Activated naive CD4-positive, alpha-beta T cell treated with anti-CD3 and anti-CD28 coated beads for 36 hours (primary cell): Measurements from ENCODE around the gene ARHGDIB. TPM values are rescaled to one million over a fixed set of nuclear protein-coding genes. Genes with fewer than 3 reads are reported as not detected.

Source experiments
- CTCF ChIA-PET: fragments of 350-600 bp; sonication (Branson Sonifier 250); formaldehyde crosslinking; loops from one replicate; lab custom pipeline; 2021; ENCODE audit warnings: antibody characterized with exemption; lab: Charles Lee
- DNase-seq: peaks from one replicate; pipeline ENCODE4 v3.0.0-alpha.2; 2020
- H3K27ac Mint-ChIP-seq: one replicate; pipeline ENCODE4 v1.8.0; 2021; ENCODE audit warnings: mild to moderate bottlenecking, mixed read lengths
- H3K27me3 Mint-ChIP-seq: one replicate; pipeline ENCODE4 v1.8.0; 2021; ENCODE audit warnings: low read depth, mixed read lengths
- H3K36me3 Mint-ChIP-seq: one replicate; pipeline ENCODE4 v1.8.0; 2021; ENCODE audit warnings: low read depth, mixed read lengths
- H3K4me1 Mint-ChIP-seq: one replicate; pipeline ENCODE4 v1.8.0; 2021; ENCODE audit warnings: low read depth, mixed read lengths
- H3K4me3 Mint-ChIP-seq: one replicate; pipeline ENCODE4 v1.8.0; 2021; ENCODE audit warnings: mild to moderate bottlenecking, moderate library complexity, mixed read lengths
- H3K9me3 Mint-ChIP-seq: one replicate; pipeline ENCODE4 v1.8.0; 2021; ENCODE audit warnings: mixed read lengths
- intact Hi-C: fragments of 100-400 bp; cut with micrococcal nuclease; formaldehyde crosslinking; loops from one replicate; pipeline ENCODE4 v1.15.1; 2023
- total RNA-seq, 2 experiments: library from RNA; stranded (reverse); gene quantifications; one replicate each; pipeline ENCODE4 v1.2.3, GENCODE V29; 2021

ARHGDIB gene
- total RNA-seq, 2 experiments from 2014 or later: 663 to 730 TPM

- Mint-ChIP-seq H3K36me3 (peaks cover 1% of the 10 kb centered on the region), H3K4me1 (peaks cover 25% of the 10 kb centered on the region), H3K4me3 (no peak overlapping the region), H3K27me3 (no peaks in the 10 kb centered on the region), H3K27ac (no peak overlapping the region), H3K9me3 (peaks cover 5% of the 10 kb centered on the region)
- intact Hi-C loops: loop anchor here (1.0 to 5.0 kb wide), 12 partner anchors 59 to 758 kb away; partner anchors contain the start of genes C12orf60, RERG and WBP11
- DNase-seq: no peak
- CTCF ChIA-PET: interaction anchor here (0.6 to 4.5 kb wide), 39 partner anchors 8 to 873 kb away, joined by 3 to 89 read pairs (median 4); partner anchors contain the start of genes ARHGDIB, ART4, C12orf60 and ERP27
Measured at GRCh38 chr12:14995583-14996425, 34.4 kb upstream of the ARHGDIB start.

DNA sequence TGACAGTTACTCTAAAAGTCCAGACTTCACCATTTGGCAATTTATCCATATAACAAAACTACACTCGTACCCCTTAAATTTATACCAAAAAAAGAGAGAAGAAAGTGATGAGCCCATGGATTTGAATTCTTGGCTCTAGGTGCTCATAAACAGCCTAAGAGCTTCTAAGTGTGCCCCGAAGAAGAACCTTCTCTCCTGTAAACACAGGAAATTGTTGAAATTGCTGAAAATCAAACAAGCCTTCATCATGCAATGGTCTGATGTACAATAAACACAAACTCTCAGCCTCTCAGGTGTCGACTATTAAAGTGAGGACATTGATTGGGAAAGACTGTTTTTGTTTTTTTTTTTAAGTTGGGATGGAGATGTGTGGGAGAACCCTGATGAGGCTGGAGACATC, 33.2 kb upstream of the ARHGDIB start:
- H3K36me3 Mint-ChIP-seq: peaks cover 1% of the 10 kb centered on the region
- no peak overlapping the region for H3K4me3 Mint-ChIP-seq
- no peaks in the 10 kb centered on the region for H3K27me3 Mint-ChIP-seq
- peaks cover 25% of the 10 kb centered on the region for H3K4me1 Mint-ChIP-seq
- CTCF ChIA-PET: interaction anchor here (0.6 to 4.5 kb wide), 22 partner anchors 11 to 756 kb away, joined by 3 to 89 read pairs (median 5); partner anchors contain the start of genes ARHGDIB, ART4, C12orf60 and ERP27
- H3K9me3 Mint-ChIP-seq: peaks cover 7% of the 10 kb centered on the region
- no peak for DNase-seq
- peak overlapping the region; percentile 50 for H3K27ac Mint-ChIP-seq
- intact Hi-C loops: loop anchor here (1.0 to 5.0 kb wide), 11 partner anchors 33 to 538 kb away; partner anchors contain the start of genes ARHGDIB, C12orf60 and WBP11

GRCh38 chr12:14993537-14994266, 32.3 kb upstream of the ARHGDIB start:
- CTCF ChIA-PET: interaction anchor here (0.6 to 4.5 kb wide), 6 partner anchors 10 to 269 kb away, joined by 4 to 89 read pairs (median 6); partner anchors contain the start of genes ART4 and ERP27
- Mint-ChIP-seq H3K9me3 (peaks cover 7% of the 10 kb centered on the region), H3K27me3 (no peaks in the 10 kb centered on the region), H3K4me3 (no peak overlapping the region), H3K27ac (no peak overlapping the region), H3K36me3 (peaks cover 1% of the 10 kb centered on the region), H3K4me1 (peaks cover 25% of the 10 kb centered on the region)
- peak; percentile 42 for DNase-seq
- intact Hi-C loops: loop anchor here (1.0 to 5.0 kb wide), 4 partner anchors 32 to 539 kb away; partner anchors contain the start of gene ARHGDIB

DNA sequence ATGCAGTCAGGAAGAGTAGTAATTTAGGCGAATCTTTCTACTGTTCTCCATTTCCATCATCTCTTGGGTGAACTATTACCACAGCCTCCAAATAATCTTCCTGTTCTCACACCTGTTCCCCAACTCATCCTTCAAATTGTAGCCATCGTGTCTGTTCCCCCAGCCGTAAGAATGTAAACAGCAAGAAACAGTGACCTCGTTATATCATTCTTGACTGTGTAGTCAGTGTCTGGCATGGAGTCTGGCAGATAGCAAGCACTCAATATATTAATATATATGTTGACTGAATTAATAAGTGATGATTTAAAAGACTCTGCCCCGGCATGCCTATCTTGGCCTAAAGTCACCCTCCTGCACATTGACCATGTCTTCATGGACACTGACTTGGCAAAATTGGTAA, 31.7 kb upstream of the ARHGDIB start:
- CTCF ChIA-PET: interaction anchor here (4.5 kb wide), 1 partner anchor 147 kb away, joined by 89 read pairs; the partner anchor contains the start of gene ART4
- H3K4me1 Mint-ChIP-seq: peaks cover 25% of the 10 kb centered on the region
- H3K27ac Mint-ChIP-seq: no peak overlapping the region
- H3K36me3 Mint-ChIP-seq: peaks cover 1% of the 10 kb centered on the region
- DNase-seq: no peak
- intact Hi-C loops: loop anchor here (5.0 kb wide), 2 partner anchors 41 to 539 kb away; no protein-coding TSS in a partner anchor
- H3K27me3 Mint-ChIP-seq: no peaks in the 10 kb centered on the region
- no peak overlapping the region for H3K4me3 Mint-ChIP-seq
- H3K9me3 Mint-ChIP-seq: peaks cover 7% of the 10 kb centered on the region

DNA sequence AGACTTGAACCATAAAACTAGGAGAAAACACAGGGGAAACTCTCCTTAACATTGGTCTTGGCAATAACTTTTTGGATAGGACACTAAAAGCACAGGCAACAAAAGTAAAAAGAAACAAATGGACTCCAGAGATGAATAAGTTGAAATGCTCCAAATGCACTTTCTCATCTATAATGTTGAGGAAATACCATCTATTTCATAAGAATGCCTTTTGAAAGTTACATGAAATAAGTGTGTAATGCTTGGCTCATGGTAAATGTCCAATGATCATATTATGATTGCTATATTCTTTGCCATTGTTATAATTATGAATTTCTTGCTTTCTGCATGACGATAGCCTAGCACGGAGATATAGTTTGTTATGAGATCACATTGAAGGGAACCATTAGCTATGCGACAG, 31.3 kb upstream of the ARHGDIB start:
- intact Hi-C loops: loop anchor here (5.0 kb wide), 2 partner anchors 40 to 540 kb away; no protein-coding TSS in a partner anchor
- Mint-ChIP-seq H3K36me3 (peaks cover 1% of the 10 kb centered on the region), H3K4me3 (no peak overlapping the region), H3K4me1 (peaks cover 25% of the 10 kb centered on the region), H3K9me3 (peaks cover 7% of the 10 kb centered on the region), H3K27ac (no peak overlapping the region), H3K27me3 (no peaks in the 10 kb centered on the region)
- no peak for DNase-seq
- CTCF ChIA-PET: interaction anchor here (0.6 kb wide), 1 partner anchor 124 kb away, joined by 3 read pairs; no protein-coding TSS in a partner anchor

DNA sequence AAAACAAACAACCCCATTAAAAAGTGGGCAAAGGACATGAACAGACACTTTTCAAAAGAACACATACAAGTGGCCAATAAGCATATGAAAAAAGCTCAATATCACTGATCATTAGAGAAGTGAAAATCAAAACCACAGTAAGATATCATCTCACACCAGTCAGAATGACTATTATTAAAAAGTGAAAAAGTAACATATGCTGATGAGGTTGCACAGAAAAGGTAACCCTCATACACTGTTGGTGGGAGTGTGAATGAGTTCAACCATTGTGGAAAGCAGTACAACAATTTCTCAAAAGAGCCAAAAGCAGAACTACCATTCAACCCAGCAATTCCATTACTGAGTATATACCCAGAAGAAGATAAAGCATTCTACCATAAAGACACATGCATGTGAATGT, 29.7 kb upstream of the ARHGDIB start:
- H3K27ac Mint-ChIP-seq: no peak overlapping the region
- DNase-seq: no peak
- H3K9me3 Mint-ChIP-seq: peaks cover 7% of the 10 kb centered on the region
- peaks cover 1% of the 10 kb centered on the region for H3K36me3 Mint-ChIP-seq
- no peaks in the 10 kb centered on the region for H3K27me3 Mint-ChIP-seq
- no peak overlapping the region for H3K4me3 Mint-ChIP-seq
- intact Hi-C loops: loop anchor here (5.0 kb wide), 2 partner anchors 39 to 541 kb away; no protein-coding TSS in a partner anchor
- H3K4me1 Mint-ChIP-seq: peaks cover 29% of the 10 kb centered on the region
- CTCF ChIA-PET: interaction anchor here (1.5 kb wide), 1 partner anchor 146 kb away, joined by 3 read pairs; no protein-coding TSS in a partner anchor

GRCh38 chr12:14989790-14990189, 28.4 kb upstream of the ARHGDIB start:
- CTCF ChIA-PET: interaction anchor here (1.4 to 1.5 kb wide), 2 partner anchors 9 to 145 kb away, joined by 3 read pairs; no protein-coding TSS in a partner anchor
- peaks cover 1% of the 10 kb centered on the region for H3K36me3 Mint-ChIP-seq
- H3K9me3 Mint-ChIP-seq: peaks cover 7% of the 10 kb centered on the region
- no peak for DNase-seq
- H3K27me3 Mint-ChIP-seq: no peaks in the 10 kb centered on the region
- H3K27ac Mint-ChIP-seq: no peak overlapping the region
- H3K4me3 Mint-ChIP-seq: no peak overlapping the region
- peaks cover 26% of the 10 kb centered on the region for H3K4me1 Mint-ChIP-seq
- intact Hi-C loops: loop anchor here (5.0 kb wide), 2 partner anchors 37 to 543 kb away; no protein-coding TSS in a partner anchor

GRCh38 chr12:14988035-14988434, 26.6 kb upstream of the ARHGDIB start:
- Mint-ChIP-seq H3K27me3 (no peaks in the 10 kb centered on the region), H3K27ac (no peak overlapping the region), H3K9me3 (peaks cover 7% of the 10 kb centered on the region), H3K36me3 (peaks cover 1% of the 10 kb centered on the region), H3K4me3 (no peak overlapping the region), H3K4me1 (peaks cover 24% of the 10 kb centered on the region)
- intact Hi-C loops: no loop called here
- DNase-seq: no peak
- CTCF ChIA-PET: interaction anchor here (0.6 kb wide), 1 partner anchor 39 kb away, joined by 3 read pairs; no protein-coding TSS in a partner anchor

GRCh38 chr12:14986449-14986848, 25.0 kb upstream of the ARHGDIB start:
- no peak for DNase-seq
- no peaks in the 10 kb centered on the region for H3K27me3 Mint-ChIP-seq
- intact Hi-C loops: loop anchor here (2.0 kb wide), 1 partner anchor 50 kb away; no protein-coding TSS in a partner anchor
- H3K9me3 Mint-ChIP-seq: peaks cover 5% of the 10 kb centered on the region
- CTCF ChIA-PET: interaction anchor here (0.7 to 1.7 kb wide), 4 partner anchors 50 to 141 kb away, joined by 3 to 8 read pairs (median 6); no protein-coding TSS in a partner anchor
- H3K4me1 Mint-ChIP-seq: peaks cover 34% of the 10 kb centered on the region
- H3K4me3 Mint-ChIP-seq: no peak overlapping the region
- peaks cover 1% of the 10 kb centered on the region for H3K36me3 Mint-ChIP-seq
- no peak overlapping the region for H3K27ac Mint-ChIP-seq

GRCh38 chr12:14984766-14985285, 23.4 kb upstream of the ARHGDIB start:
- Mint-ChIP-seq H3K27ac (no peak overlapping the region), H3K27me3 (no peaks in the 10 kb centered on the region), H3K36me3 (no peaks in the 10 kb centered on the region), H3K9me3 (no peaks in the 10 kb centered on the region), H3K4me3 (no peak overlapping the region), H3K4me1 (peaks cover 49% of the 10 kb centered on the region)
- DNase-seq: no peak
- CTCF ChIA-PET: interaction anchor here (0.7 to 1.5 kb wide), 4 partner anchors 11 to 203 kb away, joined by 3 to 6 read pairs (median 4); partner anchors contain the start of gene PDE6H
- intact Hi-C loops: loop anchor here (5.0 kb wide), 1 partner anchor 38 kb away; no protein-coding TSS in a partner anchor

GRCh38 chr12:14984036-14984435, 22.6 kb upstream of the ARHGDIB start:
- intact Hi-C loops: loop anchor here (5.0 kb wide), 1 partner anchor 37 kb away; no protein-coding TSS in a partner anchor
- Mint-ChIP-seq H3K4me1 (peaks cover 56% of the 10 kb centered on the region), H3K9me3 (no peaks in the 10 kb centered on the region), H3K4me3 (no peak overlapping the region), H3K36me3 (no peaks in the 10 kb centered on the region), H3K27me3 (no peaks in the 10 kb centered on the region), H3K27ac (no peak overlapping the region)
- no peak for DNase-seq
- CTCF ChIA-PET: interaction anchor here (0.6 kb wide), 2 partner anchors 199 to 337 kb away, joined by 4 read pairs; no protein-coding TSS in a partner anchor
